Measurements from ENCODE around the gene LRRC74B. TPM values are rescaled to one million over a fixed set of nuclear protein-coding genes. Genes with fewer than 3 reads are reported as not detected.

The LRRC74B gene
- total RNA-seq, 1 donor from 2014 or later: not detected

- Mint-ChIP-seq H3K4me3 (ENCODE audit: unreplicated experiment) (no peak overlapping the region), H3K36me3 (ENCODE audit: low read depth, unreplicated experiment) (no peaks in the 10 kb centered on the region), H3K4me1 (ENCODE audit: unreplicated experiment) (no peaks in the 10 kb centered on the region), H3K27me3 (ENCODE audit: unreplicated experiment) (peaks cover 4% of the 10 kb centered on the region), H3K27ac (ENCODE audit: unreplicated experiment) (no peak overlapping the region), H3K9me3 (ENCODE audit: unreplicated experiment) (no peaks in the 10 kb centered on the region)
- DNase-seq (ENCODE audit: low spot score): no peak
- no peak for TF ChIP-seq CTCF (IDR thresholded peaks at IDR 0.05; ENCODE audit: unreplicated experiment)
These were observed 28.5 kb downstream of the LRRC74B start for GRCh38 chr22:21074102-21074715.

- Mint-ChIP-seq H3K27ac (ENCODE audit: unreplicated experiment) (no peak overlapping the region), H3K4me3 (ENCODE audit: unreplicated experiment) (no peak overlapping the region), H3K4me1 (ENCODE audit: unreplicated experiment) (no peaks in the 10 kb centered on the region), H3K9me3 (ENCODE audit: unreplicated experiment) (no peaks in the 10 kb centered on the region), H3K27me3 (ENCODE audit: unreplicated experiment) (peaks cover 2% of the 10 kb centered on the region), H3K36me3 (ENCODE audit: low read depth, unreplicated experiment) (no peaks in the 10 kb centered on the region)
- no peak for DNase-seq (ENCODE audit: low spot score)
- no peak for TF ChIP-seq CTCF (IDR thresholded peaks at IDR 0.05; ENCODE audit: unreplicated experiment)
These were observed 29.9 kb downstream of the LRRC74B start for GRCh38 chr22:21075516-21076138.

GRCh38 chr22:21076912-21077625 is 31.3 kb downstream of the LRRC74B start:
- no peaks in the 10 kb centered on the region for H3K4me1 Mint-ChIP-seq (ENCODE audit: unreplicated experiment)
- H3K9me3 Mint-ChIP-seq (ENCODE audit: unreplicated experiment): no peaks in the 10 kb centered on the region
- no peak for TF ChIP-seq CTCF (IDR thresholded peaks at IDR 0.05; ENCODE audit: unreplicated experiment)
- H3K27me3 Mint-ChIP-seq (ENCODE audit: unreplicated experiment): peaks cover 2% of the 10 kb centered on the region
- H3K36me3 Mint-ChIP-seq (ENCODE audit: low read depth, unreplicated experiment): no peaks in the 10 kb centered on the region
- no peak overlapping the region for H3K4me3 Mint-ChIP-seq (ENCODE audit: unreplicated experiment)
- no peak overlapping the region for H3K27ac Mint-ChIP-seq (ENCODE audit: unreplicated experiment)
- DNase-seq (ENCODE audit: low spot score): no peak

- H3K9me3 Mint-ChIP-seq (ENCODE audit: unreplicated experiment): no peaks in the 10 kb centered on the region
- H3K4me1 Mint-ChIP-seq (ENCODE audit: unreplicated experiment): no peaks in the 10 kb centered on the region
These were observed 32.2 kb downstream of the LRRC74B start for GRCh38 chr22:21077884-21078508.

More at GRCh38 chr22:21077884-21078508, 32.2 kb downstream of the LRRC74B start:
- TF ChIP-seq CTCF (IDR thresholded peaks at IDR 0.05; ENCODE audit: unreplicated experiment): no peak
- no peak for DNase-seq (ENCODE audit: low spot score)
- H3K36me3 Mint-ChIP-seq (ENCODE audit: low read depth, unreplicated experiment): no peaks in the 10 kb centered on the region
- peaks cover 2% of the 10 kb centered on the region for H3K27me3 Mint-ChIP-seq (ENCODE audit: unreplicated experiment)
- no peak overlapping the region for H3K27ac Mint-ChIP-seq (ENCODE audit: unreplicated experiment)
- H3K4me3 Mint-ChIP-seq (ENCODE audit: unreplicated experiment): no peak overlapping the region
